ENCODE results near the gene CFAP74. TPM values are rescaled to one million over a fixed set of nuclear protein-coding genes. Genes with fewer than 3 reads are reported as not detected.
A peak's percentile ranks its signal among the peaks of the same experiment; 100 is the strongest.

Gene CFAP74
- polyA plus RNA-seq, 4 donors: 0.06 to 2.2 TPM; not detected in 2

DNA sequence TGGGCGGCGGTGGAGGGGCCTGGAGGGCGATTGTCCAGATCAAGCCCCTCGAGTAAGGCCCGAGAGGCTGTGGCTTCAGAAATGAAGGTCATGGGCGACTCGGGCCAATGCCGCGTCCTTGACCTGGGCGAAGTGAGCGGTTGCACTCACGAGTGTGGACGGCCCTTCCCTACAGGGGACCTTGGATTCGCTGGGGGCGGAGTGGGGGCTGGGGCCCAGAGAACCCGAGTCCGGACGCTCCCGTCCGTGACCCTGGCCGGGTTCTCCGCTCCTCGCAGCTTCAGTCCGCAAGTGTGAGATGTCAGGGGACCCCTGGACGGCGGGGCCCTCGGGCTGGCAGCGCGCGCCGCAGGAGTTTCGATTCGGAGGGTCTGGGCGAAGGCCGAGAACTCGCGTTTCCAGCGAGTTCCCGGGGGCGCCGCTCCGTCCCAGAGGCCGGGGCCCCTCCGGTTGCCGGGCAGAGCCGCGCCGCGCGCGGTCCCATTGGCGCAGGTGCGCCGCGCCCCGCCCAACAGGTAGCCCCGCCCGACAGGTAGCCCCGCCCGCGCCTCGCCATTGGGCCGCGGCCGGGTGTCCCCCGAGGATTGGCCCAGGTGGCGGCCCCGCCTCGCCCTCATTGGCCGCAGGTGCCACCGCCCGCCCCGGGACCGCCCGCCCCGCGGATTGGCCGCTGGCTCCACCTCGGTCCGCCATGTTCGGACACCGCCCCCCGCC, 46.3 kb upstream of the CFAP74 start, which contains the start of gene PRKCZ:
PRKCZ (plus strand) TSS at position 694 of the 714 bp plus-strand sequence. CDS start 220 bp downstream, outside the sequence.
- Histone ChIP-seq H3K4me1 (ENCODE audit: control insufficient read depth in 3 of 3, insufficient read depth in 2 of 3, low read depth in 1 of 3, low read length in 2 of 3) (peaks cover 4 to 73% (median 6%) of the 10 kb centered on the region in 3 donors), H3K9me3 (ENCODE audit: control insufficient read depth in 2 of 2, insufficient read depth in 1 of 2, low read depth in 1 of 2, low read length in 1 of 2) (no peaks in the 10 kb centered on the region), H3K27me3 (ENCODE audit: control insufficient read depth in 3 of 3, insufficient read depth in 3 of 3, low read length in 3 of 3) (peaks cover 0 to 10% (median 2%) of the 10 kb centered on the region in 3 donors), H3K36me3 (ENCODE audit: control insufficient read depth in 3 of 3, insufficient read depth in 2 of 3, low read depth in 1 of 3, low read length in 3 of 3) (peaks cover 0 to 24% (median 0%) of the 10 kb centered on the region in 3 donors), H3K27ac (ENCODE audit: low read depth in 1 of 3, low read length in 2 of 3) (peak within 1 kb of the TSS; percentile 82 to 99 (median 97)), H3K4me3 (ENCODE audit: low read depth in 1 of 3, low read length in 3 of 3) (peak within 1 kb of the TSS; percentile 82 to 93 (median 91))
- FAIRE-seq: no peak
- WGBS, 3 donors: 2 to 3% (median 3%) methylated on average over 42 to 83 of the region's 83 CpGs
- DNase-seq: peak; percentile 96

DNA sequence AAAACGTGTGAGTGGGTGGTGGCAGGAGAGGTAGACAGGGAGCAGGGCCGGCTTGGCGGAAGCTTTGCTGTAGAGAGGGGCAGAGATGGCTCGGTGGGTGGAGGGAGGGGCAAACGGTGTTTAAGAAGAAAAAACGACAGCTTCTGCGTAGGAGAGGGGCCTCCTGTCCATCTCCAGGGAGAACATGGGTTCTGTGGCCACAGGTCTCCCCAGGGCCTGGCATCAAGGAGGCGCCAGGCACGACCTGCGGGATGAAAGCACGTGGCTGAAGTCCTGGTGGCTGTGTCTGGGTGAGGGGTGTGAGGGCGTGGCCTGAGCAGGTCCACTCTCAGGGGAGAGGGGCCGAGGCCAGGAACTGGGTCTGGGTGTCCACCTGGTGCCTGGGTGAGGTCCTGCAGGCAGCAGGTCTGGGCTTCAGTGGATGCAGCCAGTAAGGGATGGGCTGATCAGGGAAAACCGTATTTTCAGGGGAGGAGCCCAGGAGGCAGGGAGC, 45.7 kb upstream of the CFAP74 start:
- DNase-seq: peak; percentile 55 to 67
- H3K36me3 ChIP-seq (ENCODE audit: control insufficient read depth in 3 of 3, insufficient read depth in 2 of 3, low read depth in 1 of 3, low read length in 3 of 3): peaks cover 0 to 19% (median 0%) of the 10 kb centered on the region in 3 donors
- no peaks in the 10 kb centered on the region for H3K9me3 ChIP-seq (ENCODE audit: control insufficient read depth in 2 of 2, insufficient read depth in 1 of 2, low read depth in 1 of 2, low read length in 1 of 2)
- H3K4me1 ChIP-seq (ENCODE audit: control insufficient read depth in 3 of 3, insufficient read depth in 2 of 3, low read depth in 1 of 3, low read length in 2 of 3): peaks cover 4 to 74% (median 6%) of the 10 kb centered on the region in 3 donors
- FAIRE-seq: no peak
- WGBS, 3 donors: 47 to 52% (median 47%) methylated on average over 14 of the region's 14 CpGs
- peaks cover 0 to 10% (median 2%) of the 10 kb centered on the region in 3 donors for H3K27me3 ChIP-seq (ENCODE audit: control insufficient read depth in 3 of 3, insufficient read depth in 3 of 3, low read length in 3 of 3)
- H3K4me3 ChIP-seq (ENCODE audit: low read depth in 1 of 3, low read length in 3 of 3): peak overlapping the region in 2 of 3 donors; percentile 69 to 93
- H3K27ac ChIP-seq (ENCODE audit: low read depth in 1 of 3, low read length in 2 of 3): peak overlapping the region; percentile 82 to 99 (median 97)

DNA sequence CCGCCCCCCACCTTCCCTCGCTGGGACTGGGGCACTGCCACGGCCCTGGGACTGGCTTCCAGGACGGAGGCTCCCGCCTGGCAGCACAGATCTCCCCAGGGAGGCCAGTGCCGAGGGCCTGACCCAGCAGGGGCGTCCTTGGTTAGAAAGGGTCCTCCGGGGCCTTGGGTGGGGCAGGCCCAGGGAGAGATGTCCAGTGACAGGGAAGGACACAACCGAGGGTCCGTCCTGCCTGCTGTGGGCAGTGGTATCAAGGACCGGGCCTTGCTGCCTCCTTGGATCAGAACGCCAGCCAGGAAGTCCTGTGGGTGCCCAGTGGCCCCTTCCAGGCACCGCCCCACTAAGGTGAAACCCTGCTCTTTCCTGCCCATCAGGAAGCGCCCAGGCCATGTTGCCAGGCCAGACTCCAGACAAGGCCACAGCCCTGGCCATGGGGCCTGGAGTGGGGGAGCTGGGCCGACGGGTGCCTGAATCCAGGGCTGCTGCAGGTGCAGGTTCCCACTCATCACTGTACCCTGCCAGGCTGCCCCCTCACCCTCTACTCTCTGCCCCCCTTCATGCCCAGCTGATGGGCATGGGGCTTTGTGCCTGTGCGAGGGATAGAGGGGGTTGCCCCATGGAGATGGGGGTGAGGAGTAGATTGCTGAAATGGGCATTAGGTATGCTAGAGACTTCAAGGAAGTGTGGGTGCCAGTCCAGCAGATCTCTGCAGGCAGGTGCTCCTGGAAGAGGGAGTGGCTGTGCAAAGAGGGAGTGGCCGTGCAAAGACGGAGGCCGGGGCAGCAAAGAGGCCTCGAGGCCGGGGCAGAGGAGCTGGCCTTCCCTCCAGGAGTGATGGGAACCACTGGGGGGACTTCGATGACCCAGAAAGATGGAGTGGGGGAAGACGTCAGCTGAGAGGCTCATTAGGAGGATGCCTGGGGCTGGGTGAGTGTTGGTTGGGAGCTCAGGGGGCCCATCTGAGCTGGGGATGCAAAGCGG, 44.5 kb upstream of the CFAP74 start:
- Histone ChIP-seq H3K27ac (ENCODE audit: low read depth in 1 of 3, low read length in 2 of 3) (peak overlapping the region; percentile 93 to 99 (median 99)), H3K27me3 (ENCODE audit: control insufficient read depth in 3 of 3, insufficient read depth in 3 of 3, low read length in 3 of 3) (peaks cover 0 to 10% (median 2%) of the 10 kb centered on the region in 3 donors)

DNA sequence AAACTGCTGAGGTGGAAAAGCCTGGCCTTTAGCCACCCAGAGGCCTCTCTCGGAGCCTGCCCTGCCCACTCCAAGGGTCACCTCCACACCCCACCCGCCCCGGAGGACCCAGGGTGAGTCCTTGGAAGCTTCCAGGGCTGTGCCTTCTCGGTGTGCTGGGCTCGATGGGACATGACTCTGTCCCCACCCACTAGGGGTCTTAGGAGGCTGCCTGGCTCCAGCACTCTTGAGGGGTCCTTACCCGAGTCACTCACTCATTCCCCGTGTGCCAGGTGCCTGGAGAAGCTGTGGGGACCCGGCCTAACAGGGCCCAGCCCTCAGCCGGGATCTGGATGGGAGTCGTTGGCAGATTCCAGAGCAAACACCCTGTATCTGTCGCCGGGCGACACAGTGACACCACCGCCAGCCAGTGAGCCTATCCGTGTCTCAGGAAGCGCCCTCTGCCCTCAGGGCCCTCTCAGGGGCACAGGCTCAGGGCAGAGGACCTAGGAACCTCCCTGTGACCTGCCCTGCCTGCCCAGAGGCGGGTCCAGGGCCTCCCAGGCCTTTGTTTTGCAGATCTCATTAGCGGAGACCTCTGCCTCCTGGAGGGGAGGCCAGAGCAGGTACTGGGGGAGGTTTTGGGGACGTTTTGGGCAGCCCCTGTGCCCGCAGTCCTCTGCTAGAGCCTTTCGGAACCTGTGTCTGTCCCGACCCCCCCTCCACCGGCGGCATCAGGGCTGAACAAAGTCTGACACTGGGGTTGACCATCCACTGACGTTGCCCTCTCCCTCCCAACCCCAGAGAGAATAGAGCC, 43.6 kb upstream of the CFAP74 start:
- peaks cover 4 to 67% (median 6%) of the 10 kb centered on the region in 3 donors for H3K4me1 ChIP-seq (ENCODE audit: control insufficient read depth in 3 of 3, insufficient read depth in 2 of 3, low read depth in 1 of 3, low read length in 2 of 3)
- peaks cover 0 to 10% (median 2%) of the 10 kb centered on the region in 3 donors for H3K27me3 ChIP-seq (ENCODE audit: control insufficient read depth in 3 of 3, insufficient read depth in 3 of 3, low read length in 3 of 3)
- peak; percentile 78 to 89 for DNase-seq
- H3K9me3 ChIP-seq (ENCODE audit: control insufficient read depth in 2 of 2, insufficient read depth in 1 of 2, low read depth in 1 of 2, low read length in 1 of 2): no peaks in the 10 kb centered on the region
- peak overlapping the region; percentile 93 to 99 (median 99) for H3K27ac ChIP-seq (ENCODE audit: low read depth in 1 of 3, low read length in 2 of 3)
- no peaks in the 10 kb centered on the region for H3K36me3 ChIP-seq (ENCODE audit: control insufficient read depth in 3 of 3, insufficient read depth in 2 of 3, low read depth in 1 of 3, low read length in 3 of 3)
- no peak for FAIRE-seq
- H3K4me3 ChIP-seq (ENCODE audit: low read depth in 1 of 3, low read length in 3 of 3): peak overlapping the region in 1 of 3 donors; percentile 22
- WGBS, 3 donors: 12 to 40% (median 31%) methylated on average over 24 to 25 of the region's 25 CpGs

More for the DNA sequence above, 44.5 kb upstream of the CFAP74 start:
- H3K36me3 ChIP-seq (ENCODE audit: control insufficient read depth in 3 of 3, insufficient read depth in 2 of 3, low read depth in 1 of 3, low read length in 3 of 3): peaks cover 0 to 7% (median 0%) of the 10 kb centered on the region in 3 donors
- peak; percentile 74 to 90 for DNase-seq
- no peaks in the 10 kb centered on the region for H3K9me3 ChIP-seq (ENCODE audit: control insufficient read depth in 2 of 2, insufficient read depth in 1 of 2, low read depth in 1 of 2, low read length in 1 of 2)
- 38 to 65% (median 45%) methylated on average over 25 of the region's 25 CpGs for WGBS, 3 donors
- peaks cover 4 to 71% (median 6%) of the 10 kb centered on the region in 3 donors for H3K4me1 ChIP-seq (ENCODE audit: control insufficient read depth in 3 of 3, insufficient read depth in 2 of 3, low read depth in 1 of 3, low read length in 2 of 3)
- no peak for FAIRE-seq
- no peak overlapping the region for H3K4me3 ChIP-seq (ENCODE audit: low read depth in 1 of 3, low read length in 3 of 3)

GRCh38 chr1:2046174-2046917, 42.8 kb upstream of the CFAP74 start:
- Histone ChIP-seq H3K36me3 (ENCODE audit: control insufficient read depth in 3 of 3, insufficient read depth in 2 of 3, low read depth in 1 of 3, low read length in 3 of 3) (no peaks in the 10 kb centered on the region), H3K27me3 (ENCODE audit: control insufficient read depth in 3 of 3, insufficient read depth in 3 of 3, low read length in 3 of 3) (peaks cover 0 to 10% (median 2%) of the 10 kb centered on the region in 3 donors), H3K27ac (ENCODE audit: low read depth in 1 of 3, low read length in 2 of 3) (peak overlapping the region; percentile 74 to 99 (median 96)), H3K4me1 (ENCODE audit: control insufficient read depth in 3 of 3, insufficient read depth in 2 of 3, low read depth in 1 of 3, low read length in 2 of 3) (peaks cover 4 to 62% (median 6%) of the 10 kb centered on the region in 3 donors), H3K9me3 (ENCODE audit: control insufficient read depth in 2 of 2, insufficient read depth in 1 of 2, low read depth in 1 of 2, low read length in 1 of 2) (no peaks in the 10 kb centered on the region), H3K4me3 (ENCODE audit: low read depth in 1 of 3, low read length in 3 of 3) (peak overlapping the region in 2 of 3 donors; percentile 5 to 22)
- FAIRE-seq: no peak
- DNase-seq: peak; percentile 81 to 88
- 28 to 31% (median 30%) methylated on average over 20 of the region's 20 CpGs for WGBS, 3 donors

GRCh38 chr1:2045468-2046173, 42.0 kb upstream of the CFAP74 start:
- Histone ChIP-seq H3K4me3 (ENCODE audit: low read depth in 1 of 3, low read length in 3 of 3) (no peak overlapping the region), H3K36me3 (ENCODE audit: control insufficient read depth in 3 of 3, insufficient read depth in 2 of 3, low read depth in 1 of 3, low read length in 3 of 3) (no peaks in the 10 kb centered on the region), H3K4me1 (ENCODE audit: control insufficient read depth in 3 of 3, insufficient read depth in 2 of 3, low read depth in 1 of 3, low read length in 2 of 3) (peaks cover 3 to 62% (median 4%) of the 10 kb centered on the region in 3 donors)

More at GRCh38 chr1:2045468-2046173, 42.0 kb upstream of the CFAP74 start:
- Histone ChIP-seq H3K27me3 (ENCODE audit: control insufficient read depth in 3 of 3, insufficient read depth in 3 of 3, low read length in 3 of 3) (peaks cover 0 to 8% (median 2%) of the 10 kb centered on the region in 3 donors), H3K9me3 (ENCODE audit: control insufficient read depth in 2 of 2, insufficient read depth in 1 of 2, low read depth in 1 of 2, low read length in 1 of 2) (no peaks in the 10 kb centered on the region), H3K27ac (ENCODE audit: low read depth in 1 of 3, low read length in 2 of 3) (peak overlapping the region in 2 of 3 donors; percentile 96 to 99)
- FAIRE-seq: no peak
- no peak for DNase-seq
- 57 to 75% (median 65%) methylated on average over 15 of the region's 15 CpGs for WGBS, 3 donors

All from small intestine (tissue), 7 donors.